GM10248 (cell line): Measurements from ENCODE around the gene B3GNT4.
A peak's percentile ranks its signal among the peaks of the same experiment; 100 is the strongest.
"Not testable (repeated sequence)": the region's sequence is repeated elsewhere in the genome, so short reads cannot be mapped to it uniquely, and the experiment has no call there.

Experiments
- CTCF ChIA-PET: fragments of 300-600 bp; sonication (Branson Sonifier 250); formaldehyde crosslinking; extraction: SDS; loops from one replicate; lab custom pipeline; 2021; ENCODE audit warnings: antibody characterized with exemption; lab: Yijun Ruan, JAX
- POLR2A ChIA-PET: fragments of 350-650 bp; sonication (Branson Sonifier 250); formaldehyde crosslinking; extraction: SDS; loops from one replicate; lab custom pipeline; 2020; ENCODE audit warnings: antibody characterized with exemption; lab: Yijun Ruan, JAX
- DNase-seq: peaks from one replicate; pipeline ENCODE4 v3.0.0; 2012; ENCODE audit errors: extremely low spot score
- TF ChIP-seq, protein P1 (sequence below): IDR thresholded peaks from 2 replicates; pipeline ENCODE4 v1.5.1; 2012; ENCODE audit warnings: mild to moderate bottlenecking, low read depth; ENCODE audit errors: extremely low read depth, missing control alignments, control extremely low read depth

Gene B3GNT4

DNA sequence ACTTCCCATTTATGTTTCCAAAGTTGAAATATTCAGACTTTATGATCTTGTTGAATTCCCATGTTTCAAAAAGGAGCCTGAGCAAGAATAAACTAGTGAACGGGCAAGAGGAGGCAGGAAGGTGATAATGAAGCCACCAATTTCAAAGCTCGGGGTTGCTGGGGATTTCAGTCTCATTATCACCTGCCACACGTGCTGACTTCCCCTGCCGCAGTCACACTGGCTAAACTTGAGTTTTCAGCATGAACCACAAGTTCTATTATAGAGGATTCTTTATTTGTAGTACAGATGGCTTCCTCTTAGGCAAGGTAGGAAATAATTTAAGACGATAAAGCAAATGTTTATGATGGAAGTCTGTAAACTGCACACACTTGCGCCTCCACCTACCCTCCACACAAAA, 40.5 kb downstream of the B3GNT4 start:
- ChIA-PET POLR2A (interaction anchor here (0.6 kb wide), 1 partner anchor 28 kb away, joined by 7 read pairs; no protein-coding TSS in a partner anchor), CTCF (no interaction called here)
- TF ChIP-seq, protein P1, sequence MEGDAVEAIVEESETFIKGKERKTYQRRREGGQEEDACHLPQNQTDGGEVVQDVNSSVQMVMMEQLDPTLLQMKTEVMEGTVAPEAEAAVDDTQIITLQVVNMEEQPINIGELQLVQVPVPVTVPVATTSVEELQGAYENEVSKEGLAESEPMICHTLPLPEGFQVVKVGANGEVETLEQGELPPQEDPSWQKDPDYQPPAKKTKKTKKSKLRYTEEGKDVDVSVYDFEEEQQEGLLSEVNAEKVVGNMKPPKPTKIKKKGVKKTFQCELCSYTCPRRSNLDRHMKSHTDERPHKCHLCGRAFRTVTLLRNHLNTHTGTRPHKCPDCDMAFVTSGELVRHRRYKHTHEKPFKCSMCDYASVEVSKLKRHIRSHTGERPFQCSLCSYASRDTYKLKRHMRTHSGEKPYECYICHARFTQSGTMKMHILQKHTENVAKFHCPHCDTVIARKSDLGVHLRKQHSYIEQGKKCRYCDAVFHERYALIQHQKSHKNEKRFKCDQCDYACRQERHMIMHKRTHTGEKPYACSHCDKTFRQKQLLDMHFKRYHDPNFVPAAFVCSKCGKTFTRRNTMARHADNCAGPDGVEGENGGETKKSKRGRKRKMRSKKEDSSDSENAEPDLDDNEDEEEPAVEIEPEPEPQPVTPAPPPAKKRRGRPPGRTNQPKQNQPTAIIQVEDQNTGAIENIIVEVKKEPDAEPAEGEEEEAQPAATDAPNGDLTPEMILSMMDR = no peak
- DNase-seq = no peak

DNA sequence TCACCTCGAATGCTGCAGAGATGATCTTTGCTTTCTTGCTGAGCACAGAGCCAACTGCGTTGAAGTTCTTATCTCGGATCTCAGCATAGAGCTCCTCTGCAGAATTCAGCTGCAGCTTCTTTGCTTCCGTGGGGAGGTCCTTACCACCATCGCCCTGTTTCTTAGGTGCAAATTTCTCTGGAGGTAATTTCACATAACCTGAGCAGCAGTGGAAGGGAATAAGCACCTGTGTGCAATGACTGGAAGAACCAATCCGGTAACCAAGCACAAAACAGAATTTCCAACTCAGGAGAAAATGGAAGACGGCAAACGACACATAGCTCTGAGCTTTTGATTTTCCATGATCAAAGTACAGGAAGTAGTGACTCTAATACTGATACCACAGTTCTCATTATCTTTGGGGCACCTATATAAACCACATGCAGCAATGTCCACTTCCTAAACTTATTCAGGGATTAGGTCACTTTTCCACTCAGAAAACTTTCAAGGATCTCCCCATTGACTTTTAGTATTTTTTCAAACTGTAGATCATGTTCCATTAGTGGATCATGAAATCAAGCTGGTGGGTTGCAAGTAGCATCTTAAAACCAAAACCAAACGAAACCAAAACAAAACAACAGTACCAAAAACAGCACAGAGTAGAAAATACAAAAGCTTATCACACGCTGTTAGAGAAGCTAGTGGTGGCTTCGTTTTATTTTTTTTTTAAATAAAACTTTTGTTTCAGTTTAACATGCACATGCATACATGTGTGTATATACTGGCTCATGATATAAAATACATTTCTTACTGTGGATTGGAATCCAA, 41.3 kb downstream of the B3GNT4 start:
- DNase-seq = peak; percentile 33
- ChIA-PET POLR2A (interaction anchor here (0.6 kb wide), 1 partner anchor 29 kb away, joined by 7 read pairs; no protein-coding TSS in a partner anchor), CTCF (no interaction called here)
- TF ChIP-seq, protein P1 = no peak

DNA sequence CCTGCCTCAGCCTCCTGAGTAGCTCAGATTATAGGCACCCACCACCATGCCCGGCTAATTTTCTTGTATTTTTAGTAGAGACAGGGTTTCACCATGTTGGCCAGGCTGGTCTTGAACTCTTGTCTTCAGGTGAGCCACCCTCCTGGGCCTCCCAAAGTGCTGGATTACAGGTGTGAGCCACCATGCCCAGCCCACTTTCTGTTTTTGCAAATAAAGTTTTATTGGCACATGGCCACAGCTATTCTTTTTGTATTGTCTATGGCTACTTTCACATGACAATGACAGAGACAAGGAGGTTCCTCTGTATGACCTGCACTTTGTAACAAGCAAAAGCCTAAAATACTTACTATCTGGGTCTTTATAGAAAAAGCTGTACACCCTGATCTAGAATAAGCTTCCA, 42.0 kb downstream of the B3GNT4 start:
- no peak for DNase-seq
- CTCF ChIA-PET = no interaction called here
- TF ChIP-seq, protein P1 = no peak
- POLR2A ChIA-PET = no interaction called here

DNA sequence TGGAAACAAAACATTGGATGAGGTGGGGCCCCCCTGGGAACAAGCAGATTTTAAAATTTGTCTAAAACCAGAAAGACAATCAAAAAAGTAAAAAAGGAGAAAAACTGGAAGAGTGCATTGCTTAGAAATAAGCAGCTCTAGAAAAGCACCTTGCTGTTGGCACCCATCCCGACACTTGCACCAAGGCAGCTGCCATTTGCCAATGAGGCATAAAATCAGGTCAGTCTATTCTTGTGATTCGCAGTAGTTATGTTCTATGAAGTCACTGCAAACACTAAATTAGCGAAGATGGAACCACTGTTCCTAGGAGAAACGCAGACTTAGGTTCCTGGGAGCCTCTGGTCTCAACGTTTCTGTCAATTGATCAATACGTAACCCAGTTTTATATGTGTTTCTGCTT, 46.5 kb downstream of the B3GNT4 start:
- ChIA-PET CTCF (interaction anchor here (1.9 kb wide), 1 partner anchor 16 kb away, joined by 5 read pairs; no protein-coding TSS in a partner anchor), POLR2A (no interaction called here)
- DNase-seq = no peak
- TF ChIP-seq, protein P1 = no peak

DNA sequence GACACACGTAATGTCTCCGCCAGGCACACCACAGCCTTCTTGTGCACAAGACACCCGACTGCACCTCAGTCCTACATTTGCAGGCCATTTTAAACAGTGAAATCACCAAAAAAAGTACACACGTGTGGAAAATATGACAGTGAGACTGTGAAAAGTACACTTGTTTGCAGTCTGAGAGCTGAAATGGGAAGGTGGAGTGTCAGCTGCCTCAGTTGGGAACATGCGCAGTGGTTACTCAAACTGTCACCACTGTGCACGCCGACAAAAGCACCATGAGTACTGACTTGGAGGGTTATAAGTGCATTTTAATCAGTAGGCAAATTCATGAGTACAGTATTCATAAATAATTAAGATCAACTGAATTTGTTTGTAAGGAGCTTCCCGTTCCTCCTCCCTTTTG, 47.0 kb downstream of the B3GNT4 start:
- TF ChIP-seq, protein P1 = no peak
- CTCF ChIA-PET = interaction anchor here (1.9 kb wide), 1 partner anchor 16 kb away, joined by 5 read pairs; no protein-coding TSS in a partner anchor
- no peak for DNase-seq
- POLR2A ChIA-PET = no interaction called here

GRCh38 chr12:122258462-122258861, 55.0 kb downstream of the B3GNT4 start:
- POLR2A ChIA-PET, CTCF ChIA-PET, DNase-seq: not testable (repeated sequence)
